Neural cell (in vitro differentiated cells): ENCODE measurements around the gene TRPM1. TPM values are rescaled to one million over a fixed set of nuclear protein-coding genes. Genes with fewer than 3 reads are reported as not detected.

Source experiments
- H2AFZ ChIP-seq: fragments of 200-600, 300-800 bp; sonication (generic), shearing (Covaris generic); 2 replicates; pipeline ENCODE4 v1.6.0; 2014; ENCODE audit warnings: low read depth, mild to moderate bottlenecking, antibody characterized with exemption, low read length, moderate library complexity
- H3F3A ChIP-seq: fragments of 200-600 bp; shearing (Covaris generic); 2 replicates; pipeline ENCODE4 v1.6.1; 2016; ENCODE audit warnings: mild to moderate bottlenecking, moderate library complexity, mixed read lengths, antibody characterized with exemption, low read length; ENCODE audit not compliant: insufficient read depth, poor library complexity, severe bottlenecking
- H3K27ac ChIP-seq: fragments of 200-600, 300-800 bp; sonication (generic), shearing (Covaris generic); 2 replicates; pipeline ENCODE4 v1.5.1; 2014; ENCODE audit warnings: mild to moderate bottlenecking, low read length, moderate library complexity
- H3K27me3 ChIP-seq: fragments of 300-800, 200-600 bp; sonication (generic), shearing (Covaris generic); 2 replicates; pipeline ENCODE4 v1.6.0; 2014; ENCODE audit warnings: mild to moderate bottlenecking, low read depth, low read length, moderate library complexity; ENCODE audit not compliant: insufficient read depth
- H3K36me3 ChIP-seq: fragments of 300-800, 200-600 bp; sonication (generic), shearing (Covaris generic); 2 replicates; pipeline ENCODE4 v1.5.1; 2014; ENCODE audit warnings: mild to moderate bottlenecking, antibody characterized with exemption, low read length, moderate library complexity; ENCODE audit not compliant: insufficient read depth
- H3K4me2 ChIP-seq: fragments of 300-800, 200-600 bp; sonication (generic), shearing (Covaris generic); 2 replicates; pipeline ENCODE4 v1.6.0; 2014; ENCODE audit warnings: mild to moderate bottlenecking, low read length
- H3K4me3 ChIP-seq: fragments of 300-800, 200-600 bp; sonication (generic), shearing (Covaris generic); 2 replicates; pipeline ENCODE4 v1.5.1; 2014; ENCODE audit warnings: mild to moderate bottlenecking, low read length, moderate library complexity
- H3K79me2 ChIP-seq: fragments of 200-600 bp; shearing (Covaris generic); replicated peaks from 2 replicates; pipeline ENCODE4 v1.6.0; 2014; ENCODE audit warnings: mild to moderate bottlenecking, low read length, moderate library complexity; ENCODE audit not compliant: insufficient read depth
- H3K9ac ChIP-seq: fragments of 300-800, 200-600 bp; sonication (generic), shearing (Covaris generic); 2 replicates; pipeline ENCODE4 v1.6.1; 2016; ENCODE audit warnings: mild to moderate bottlenecking, low read length, mixed read lengths
- H3K9me2 ChIP-seq: fragments of 200-600 bp; shearing (Covaris generic); 2 replicates; pipeline ENCODE4 v1.6.1; 2016; ENCODE audit warnings: mild to moderate bottlenecking, low read length, mixed read lengths; ENCODE audit not compliant: insufficient read depth
- H3K9me3 ChIP-seq: fragments of 200-600, 300-800 bp; sonication (generic), shearing (Covaris generic); 2 replicates; pipeline ENCODE4 v1.6.1; 2016; ENCODE audit warnings: mild to moderate bottlenecking, mixed run types, low read length, moderate library complexity, mixed read lengths
- H4K20me1 ChIP-seq: fragments of 200-600 bp; shearing (Covaris generic); 2 replicates; pipeline ENCODE4 v1.6.1; 2016; ENCODE audit warnings: mild to moderate bottlenecking, mixed run types; ENCODE audit not compliant: insufficient read depth
- EP300 ChIP-seq: fragments of 450-650 bp; conservative IDR thresholded peaks from 2 replicates; pipeline ENCODE4 v1.6.1; 2014; ENCODE audit warnings: antibody characterized with exemption, mild to moderate bottlenecking, moderate library complexity; ENCODE audit not compliant: poor library complexity, severe bottlenecking
- EZH2 ChIP-seq: fragments of 200-600, 300-800 bp; shearing (Covaris generic), sonication (generic); IDR thresholded peaks from 2 replicates; pipeline ENCODE4 v1.6.1; 2014; ENCODE audit warnings: antibody characterized with exemption, low read length, borderline replicate concordance, mild to moderate bottlenecking; ENCODE audit not compliant: insufficient read depth, poor library complexity, severe bottlenecking
- MXI1 ChIP-seq: fragments of 450-650 bp; conservative IDR thresholded peaks from 2 replicates; pipeline ENCODE4 v1.6.1; 2014; ENCODE audit warnings: antibody characterized with exemption, mild to moderate bottlenecking; ENCODE audit not compliant: poor library complexity, severe bottlenecking
- POLR2AphosphoS5 ChIP-seq: IDR thresholded peaks from 2 replicates; pipeline ENCODE4 v1.6.1; 2012
- RAD21 ChIP-seq: fragments of 450-650 bp; conservative IDR thresholded peaks from 2 replicates; pipeline ENCODE4 v1.6.1; 2014; ENCODE audit warnings: antibody characterized with exemption, mild to moderate bottlenecking, moderate library complexity
- SMC3 ChIP-seq: fragments of 450-650 bp; conservative IDR thresholded peaks from 2 replicates; pipeline ENCODE4 v1.6.1; 2014; ENCODE audit warnings: antibody characterized with exemption, mild to moderate bottlenecking, moderate library complexity; ENCODE audit not compliant: poor library complexity
- TAF1 ChIP-seq: IDR thresholded peaks from 2 replicates; pipeline ENCODE4 v1.6.1; 2012; ENCODE audit warnings: low read depth
- polyA plus RNA-seq: library from polyadenylated mRNA; depleted of rRNA; stranded (reverse); fragments of >200 nt; gene quantifications from 2 replicates; pipeline ENCODE4 v1.2.3, GENCODE V29; 2014
- TF ChIP-seq, protein P1 (sequence below): IDR thresholded peaks from 2 replicates; pipeline ENCODE4 v1.6.1; 2012; ENCODE audit warnings: borderline replicate concordance
- TF ChIP-seq, protein P2 (sequence below): fragments of 450-650 bp; IDR thresholded peaks from 2 replicates; pipeline ENCODE4 v1.5.1; 2014; ENCODE audit warnings: antibody characterized with exemption, mild to moderate bottlenecking, moderate library complexity; ENCODE audit not compliant: poor library complexity, severe bottlenecking

The TRPM1 gene
- polyA plus RNA-seq, 1 donor from 2014 or later, result not detected

DNA sequence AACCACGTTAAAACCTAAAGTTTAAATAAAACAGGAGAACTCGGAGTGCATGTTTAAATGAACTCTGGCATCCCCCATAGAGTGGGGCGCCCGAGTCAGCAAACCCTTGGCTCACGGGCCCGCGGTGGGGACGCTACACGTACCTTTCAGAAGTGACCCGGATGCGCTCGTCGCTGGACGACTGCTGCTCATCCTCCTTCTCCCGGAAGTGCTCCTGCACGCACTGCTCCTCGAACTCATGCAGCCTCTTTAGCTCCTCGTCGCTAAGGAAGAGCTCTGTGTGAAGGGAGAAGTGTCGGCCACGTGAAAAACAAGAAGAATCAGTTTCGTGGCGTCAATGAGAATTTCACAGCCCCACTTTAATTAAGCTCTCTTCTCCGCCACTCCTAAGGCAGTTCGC lies 75.5 kb downstream of the TRPM1 start (continued):
- no peak for TF ChIP-seq TAF1
- no peak for TF ChIP-seq EZH2
- TF ChIP-seq MXI1, result no peak

DNA sequence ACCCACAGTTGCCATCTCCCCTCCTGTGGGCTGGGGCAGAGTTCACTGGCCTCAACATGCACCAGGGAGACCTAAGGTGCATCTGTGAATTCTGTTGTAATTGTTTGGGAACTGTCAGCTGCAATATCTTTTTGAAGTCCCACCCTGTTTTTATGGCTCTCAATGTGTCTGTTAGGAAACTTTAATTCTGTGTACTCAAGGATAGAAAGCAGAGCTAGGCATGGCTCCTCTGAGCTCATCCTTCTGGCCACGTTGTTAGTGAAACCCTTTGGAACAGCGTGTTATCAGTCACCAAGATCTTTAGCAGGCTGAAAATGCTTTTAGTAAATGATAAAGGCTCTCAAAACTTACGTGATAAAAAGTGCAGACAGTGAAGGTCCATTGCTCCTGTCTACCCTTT lies 76.5 kb downstream of the TRPM1 start:
- Histone ChIP-seq H2AFZ (no peak overlapping the region), H3K9me2 (no peaks in the 10 kb centered on the region), H3K27ac (no peak overlapping the region), H3F3A (no peaks in the 10 kb centered on the region), H3K79me2 (no peaks in the 10 kb centered on the region), H4K20me1 (no peaks in the 10 kb centered on the region), H3K4me3 (no peak overlapping the region), H3K9me3 (no peaks in the 10 kb centered on the region), H3K9ac (no peak overlapping the region), H3K27me3 (no peaks in the 10 kb centered on the region), H3K4me2 (no peak overlapping the region), H3K36me3 (no peaks in the 10 kb centered on the region)
- TF ChIP-seq MXI1, result no peak
- TF ChIP-seq RAD21, result no peak
- TF ChIP-seq SMC3, result no peak

DNA sequence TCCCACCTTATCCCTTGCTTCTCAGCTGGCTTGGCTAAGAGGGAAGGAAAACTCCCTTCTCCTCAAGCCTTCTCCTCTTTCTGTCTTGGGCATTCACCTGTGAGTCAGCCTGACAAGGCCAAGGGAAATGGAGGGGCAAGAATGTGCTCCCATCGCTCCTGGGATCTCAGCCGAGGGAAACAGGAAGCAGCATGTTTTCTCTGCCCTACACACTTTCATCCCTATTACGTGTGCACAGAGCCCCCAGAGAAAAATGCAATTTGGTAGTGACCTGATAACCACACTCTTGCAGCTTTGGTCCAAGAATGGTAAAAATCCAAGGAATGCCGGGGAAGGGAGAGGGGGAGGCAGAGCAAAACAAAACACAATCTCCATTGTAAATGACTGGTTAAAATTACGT lies 77.2 kb downstream of the TRPM1 start:
- no peak overlapping the region for H3K4me3 ChIP-seq
- H3K9me3 ChIP-seq, result no peaks in the 10 kb centered on the region
- no peak overlapping the region for H2AFZ ChIP-seq
- H3K79me2 ChIP-seq, result no peaks in the 10 kb centered on the region
- H3F3A ChIP-seq, result no peaks in the 10 kb centered on the region
- H3K9ac ChIP-seq, result no peak overlapping the region
- no peak overlapping the region for H3K27ac ChIP-seq
- no peaks in the 10 kb centered on the region for H3K36me3 ChIP-seq
- no peaks in the 10 kb centered on the region for H3K9me2 ChIP-seq
- H4K20me1 ChIP-seq, result no peaks in the 10 kb centered on the region
- H3K4me2 ChIP-seq, result no peak overlapping the region
- no peaks in the 10 kb centered on the region for H3K27me3 ChIP-seq
- TF ChIP-seq EZH2 (no peak), EP300 (no peak)

DNA sequence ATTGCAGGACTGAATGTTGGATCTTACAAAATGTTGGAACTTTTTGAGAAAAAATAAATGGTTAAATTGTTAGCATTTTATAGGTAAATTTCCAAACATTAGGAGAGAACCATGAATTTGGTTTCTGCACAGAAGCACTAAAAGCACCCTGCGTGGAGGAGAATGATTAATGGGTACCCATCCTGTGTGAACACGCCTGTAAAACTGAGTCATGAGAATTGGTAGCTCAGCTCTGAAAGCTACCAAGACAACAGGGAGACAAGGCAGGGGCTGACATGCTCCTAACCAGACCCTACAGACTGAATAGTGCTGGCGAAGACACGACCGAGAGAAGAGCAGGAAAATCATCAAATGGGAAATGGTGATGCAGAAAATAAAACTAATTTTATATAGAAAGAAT lies 77.7 kb downstream of the TRPM1 start:
- Histone ChIP-seq H3K9ac (no peak overlapping the region), H3K79me2 (no peaks in the 10 kb centered on the region), H3F3A (no peaks in the 10 kb centered on the region), H3K27ac (no peak overlapping the region), H2AFZ (no peak overlapping the region), H3K4me3 (no peak overlapping the region), H3K36me3 (no peaks in the 10 kb centered on the region), H4K20me1 (no peaks in the 10 kb centered on the region), H3K9me2 (no peaks in the 10 kb centered on the region), H3K9me3 (no peaks in the 10 kb centered on the region), H3K27me3 (no peaks in the 10 kb centered on the region), H3K4me2 (no peak overlapping the region)
- TF ChIP-seq, protein P1, sequence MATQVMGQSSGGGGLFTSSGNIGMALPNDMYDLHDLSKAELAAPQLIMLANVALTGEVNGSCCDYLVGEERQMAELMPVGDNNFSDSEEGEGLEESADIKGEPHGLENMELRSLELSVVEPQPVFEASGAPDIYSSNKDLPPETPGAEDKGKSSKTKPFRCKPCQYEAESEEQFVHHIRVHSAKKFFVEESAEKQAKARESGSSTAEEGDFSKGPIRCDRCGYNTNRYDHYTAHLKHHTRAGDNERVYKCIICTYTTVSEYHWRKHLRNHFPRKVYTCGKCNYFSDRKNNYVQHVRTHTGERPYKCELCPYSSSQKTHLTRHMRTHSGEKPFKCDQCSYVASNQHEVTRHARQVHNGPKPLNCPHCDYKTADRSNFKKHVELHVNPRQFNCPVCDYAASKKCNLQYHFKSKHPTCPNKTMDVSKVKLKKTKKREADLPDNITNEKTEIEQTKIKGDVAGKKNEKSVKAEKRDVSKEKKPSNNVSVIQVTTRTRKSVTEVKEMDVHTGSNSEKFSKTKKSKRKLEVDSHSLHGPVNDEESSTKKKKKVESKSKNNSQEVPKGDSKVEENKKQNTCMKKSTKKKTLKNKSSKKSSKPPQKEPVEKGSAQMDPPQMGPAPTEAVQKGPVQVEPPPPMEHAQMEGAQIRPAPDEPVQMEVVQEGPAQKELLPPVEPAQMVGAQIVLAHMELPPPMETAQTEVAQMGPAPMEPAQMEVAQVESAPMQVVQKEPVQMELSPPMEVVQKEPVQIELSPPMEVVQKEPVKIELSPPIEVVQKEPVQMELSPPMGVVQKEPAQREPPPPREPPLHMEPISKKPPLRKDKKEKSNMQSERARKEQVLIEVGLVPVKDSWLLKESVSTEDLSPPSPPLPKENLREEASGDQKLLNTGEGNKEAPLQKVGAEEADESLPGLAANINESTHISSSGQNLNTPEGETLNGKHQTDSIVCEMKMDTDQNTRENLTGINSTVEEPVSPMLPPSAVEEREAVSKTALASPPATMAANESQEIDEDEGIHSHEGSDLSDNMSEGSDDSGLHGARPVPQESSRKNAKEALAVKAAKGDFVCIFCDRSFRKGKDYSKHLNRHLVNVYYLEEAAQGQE, result no peak
- TF ChIP-seq SMC3 (no peak), EP300 (no peak), RAD21 (no peak), MXI1 (no peak), EZH2 (no peak), TAF1 (no peak), POLR2AphosphoS5 (no peak)
- TF ChIP-seq, protein P2, sequence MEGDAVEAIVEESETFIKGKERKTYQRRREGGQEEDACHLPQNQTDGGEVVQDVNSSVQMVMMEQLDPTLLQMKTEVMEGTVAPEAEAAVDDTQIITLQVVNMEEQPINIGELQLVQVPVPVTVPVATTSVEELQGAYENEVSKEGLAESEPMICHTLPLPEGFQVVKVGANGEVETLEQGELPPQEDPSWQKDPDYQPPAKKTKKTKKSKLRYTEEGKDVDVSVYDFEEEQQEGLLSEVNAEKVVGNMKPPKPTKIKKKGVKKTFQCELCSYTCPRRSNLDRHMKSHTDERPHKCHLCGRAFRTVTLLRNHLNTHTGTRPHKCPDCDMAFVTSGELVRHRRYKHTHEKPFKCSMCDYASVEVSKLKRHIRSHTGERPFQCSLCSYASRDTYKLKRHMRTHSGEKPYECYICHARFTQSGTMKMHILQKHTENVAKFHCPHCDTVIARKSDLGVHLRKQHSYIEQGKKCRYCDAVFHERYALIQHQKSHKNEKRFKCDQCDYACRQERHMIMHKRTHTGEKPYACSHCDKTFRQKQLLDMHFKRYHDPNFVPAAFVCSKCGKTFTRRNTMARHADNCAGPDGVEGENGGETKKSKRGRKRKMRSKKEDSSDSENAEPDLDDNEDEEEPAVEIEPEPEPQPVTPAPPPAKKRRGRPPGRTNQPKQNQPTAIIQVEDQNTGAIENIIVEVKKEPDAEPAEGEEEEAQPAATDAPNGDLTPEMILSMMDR, result no peak
